ENCODE results near the gene PTGFR.
A peak's percentile ranks its signal among the peaks of the same experiment; 100 is the strongest.

DNA sequence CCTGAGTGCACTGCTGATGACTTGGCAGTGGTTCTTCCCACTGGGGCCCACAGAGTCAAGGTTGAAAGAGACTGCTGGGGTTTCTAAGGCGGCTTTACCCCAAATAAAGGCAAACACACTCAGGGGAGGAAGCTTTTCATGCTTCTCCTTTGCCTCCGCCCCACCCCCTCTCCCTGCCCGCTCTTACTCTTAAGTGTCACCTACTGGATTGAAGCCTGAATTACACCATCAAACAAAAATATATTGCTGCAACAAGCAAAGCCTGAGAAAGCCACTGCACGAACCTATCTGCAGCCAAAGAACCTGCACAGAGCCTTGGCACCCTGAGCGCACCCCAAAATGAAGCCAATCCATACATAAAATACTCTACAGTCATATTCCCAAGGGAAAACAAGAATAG, 63.1 kb downstream of the PTGFR start:
- TF ChIP-seq CTCF (IDR thresholded peaks at IDR 0.05; ENCODE audit: low read length) (peak; percentile 56), EZH2 (IDR thresholded peaks at IDR 0.05; ENCODE audit: borderline replicate concordance, low read length) (no peak)

Data from OCI-LY1 (cell line).